Activated B cell treated with CpG ODN at 0.5 μM for 24 hours (primary cell): ENCODE measurements around the gene AGXT. TPM values are rescaled to one million over a fixed set of nuclear protein-coding genes. Genes with fewer than 3 reads are reported as not detected.

Experiments used
- ATAC-seq: fragments of 200-7000 bp; cut with Tn5 transposase; one replicate; pipeline ENCODE4 v1.10.0; 2021; ENCODE audit warnings: low read depth, mild to moderate bottlenecking, moderate library complexity
- CTCF ChIA-PET: fragments of 350-600 bp; sonication (Branson Sonifier 250); formaldehyde crosslinking; loops from one replicate; lab custom pipeline; 2021; ENCODE audit warnings: antibody characterized with exemption; lab: Charles Lee
- POLR2A ChIA-PET: fragments of 350-600 bp; sonication (Branson Sonifier 250); formaldehyde crosslinking; loops from one replicate; lab custom pipeline; 2021; ENCODE audit warnings: antibody characterized with exemption; lab: Charles Lee
- DNase-seq: peaks from one replicate; pipeline ENCODE4 v3.0.0; 2022
- H3K27ac Mint-ChIP-seq: one replicate; pipeline ENCODE4 v1.8.0; 2020; ENCODE audit warnings: mixed read lengths
- H3K27me3 Mint-ChIP-seq: one replicate; pipeline ENCODE4 v1.8.0; 2021; ENCODE audit warnings: mixed read lengths
- H3K36me3 Mint-ChIP-seq: one replicate; pipeline ENCODE4 v1.8.0; 2021; ENCODE audit warnings: low read depth, mixed read lengths
- H3K4me1 Mint-ChIP-seq: one replicate; pipeline ENCODE4 v1.8.0; 2021; ENCODE audit warnings: mixed read lengths
- H3K4me3 Mint-ChIP-seq: one replicate; pipeline ENCODE4 v1.8.0; 2020; ENCODE audit warnings: mild to moderate bottlenecking, mixed read lengths
- H3K9me3 Mint-ChIP-seq: one replicate; pipeline ENCODE4 v1.8.0; 2020; ENCODE audit warnings: mixed read lengths
- intact Hi-C: fragments of 100-400 bp; cut with micrococcal nuclease; formaldehyde crosslinking; loops from one replicate; pipeline ENCODE4 v1.15.1; 2024
- total RNA-seq: library from RNA; stranded (reverse); gene quantifications from 2 replicates; pipeline ENCODE4 v1.2.3, GENCODE V29; 2022
- TF ChIP-seq, protein P1 (sequence below): fragments of 200-600 bp; IDR thresholded peaks from one replicate; pipeline ENCODE4 v1.8.0; 2022; ENCODE audit warnings: antibody characterized with exemption, mild to moderate bottlenecking

AGXT gene
- total RNA-seq, 1 donor from 2014 or later, result not detected

GRCh38 chr2:240821429-240821778 is 47.2 kb upstream of the AGXT start:
- intact Hi-C loops, result no loop called here
- Mint-ChIP-seq H3K9me3 (peaks cover 5% of the 10 kb centered on the region), H3K36me3 (no peaks in the 10 kb centered on the region), H3K4me1 (peaks cover 5% of the 10 kb centered on the region), H3K27me3 (peaks cover 53% of the 10 kb centered on the region), H3K4me3 (peak overlapping the region; percentile 15), H3K27ac (no peak overlapping the region)
- TF ChIP-seq, protein P1, sequence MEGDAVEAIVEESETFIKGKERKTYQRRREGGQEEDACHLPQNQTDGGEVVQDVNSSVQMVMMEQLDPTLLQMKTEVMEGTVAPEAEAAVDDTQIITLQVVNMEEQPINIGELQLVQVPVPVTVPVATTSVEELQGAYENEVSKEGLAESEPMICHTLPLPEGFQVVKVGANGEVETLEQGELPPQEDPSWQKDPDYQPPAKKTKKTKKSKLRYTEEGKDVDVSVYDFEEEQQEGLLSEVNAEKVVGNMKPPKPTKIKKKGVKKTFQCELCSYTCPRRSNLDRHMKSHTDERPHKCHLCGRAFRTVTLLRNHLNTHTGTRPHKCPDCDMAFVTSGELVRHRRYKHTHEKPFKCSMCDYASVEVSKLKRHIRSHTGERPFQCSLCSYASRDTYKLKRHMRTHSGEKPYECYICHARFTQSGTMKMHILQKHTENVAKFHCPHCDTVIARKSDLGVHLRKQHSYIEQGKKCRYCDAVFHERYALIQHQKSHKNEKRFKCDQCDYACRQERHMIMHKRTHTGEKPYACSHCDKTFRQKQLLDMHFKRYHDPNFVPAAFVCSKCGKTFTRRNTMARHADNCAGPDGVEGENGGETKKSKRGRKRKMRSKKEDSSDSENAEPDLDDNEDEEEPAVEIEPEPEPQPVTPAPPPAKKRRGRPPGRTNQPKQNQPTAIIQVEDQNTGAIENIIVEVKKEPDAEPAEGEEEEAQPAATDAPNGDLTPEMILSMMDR, result no peak
- ATAC-seq (no peak), DNase-seq (no peak)
- ChIA-PET POLR2A (no interaction called here), CTCF (no interaction called here)

- CTCF ChIA-PET, result no interaction called here
- H3K36me3 Mint-ChIP-seq, result no peaks in the 10 kb centered on the region
Measured at GRCh38 chr2:240822280-240822847, 46.3 kb upstream of the AGXT start.

GRCh38 chr2:240823449-240824336 is 44.9 kb upstream of the AGXT start:
- ChIA-PET CTCF (no interaction called here), POLR2A (no interaction called here)
- Mint-ChIP-seq H3K4me3 (no peak overlapping the region), H3K4me1 (peaks cover 3% of the 10 kb centered on the region), H3K27ac (no peak overlapping the region), H3K27me3 (peaks cover 58% of the 10 kb centered on the region), H3K9me3 (peaks cover 5% of the 10 kb centered on the region), H3K36me3 (no peaks in the 10 kb centered on the region)
- DNase-seq (no peak), ATAC-seq (no peak)
- TF ChIP-seq, protein P1, result no peak
- intact Hi-C loops, result no loop called here

More at GRCh38 chr2:240822280-240822847, 46.3 kb upstream of the AGXT start:
- peaks cover 5% of the 10 kb centered on the region for H3K9me3 Mint-ChIP-seq
- ATAC-seq, result no peak
- H3K4me3 Mint-ChIP-seq, result no peak overlapping the region
- H3K27ac Mint-ChIP-seq, result no peak overlapping the region
- peaks cover 5% of the 10 kb centered on the region for H3K4me1 Mint-ChIP-seq
- DNase-seq, result no peak
- TF ChIP-seq, protein P1, result no peak
- intact Hi-C loops, result no loop called here
- POLR2A ChIA-PET, result no interaction called here
- peaks cover 59% of the 10 kb centered on the region for H3K27me3 Mint-ChIP-seq

- ChIA-PET CTCF (no interaction called here), POLR2A (no interaction called here)
- Mint-ChIP-seq H3K9me3 (peaks cover 5% of the 10 kb centered on the region), H3K36me3 (no peaks in the 10 kb centered on the region), H3K27ac (no peak overlapping the region), H3K4me1 (peaks cover 3% of the 10 kb centered on the region), H3K27me3 (peaks cover 68% of the 10 kb centered on the region), H3K4me3 (no peak overlapping the region)
- intact Hi-C loops, result no loop called here
- TF ChIP-seq, protein P1, result no peak
- DNase-seq, result no peak
- ATAC-seq, result no peak
Measured at GRCh38 chr2:240825476-240825875, 43.1 kb upstream of the AGXT start.

DNA sequence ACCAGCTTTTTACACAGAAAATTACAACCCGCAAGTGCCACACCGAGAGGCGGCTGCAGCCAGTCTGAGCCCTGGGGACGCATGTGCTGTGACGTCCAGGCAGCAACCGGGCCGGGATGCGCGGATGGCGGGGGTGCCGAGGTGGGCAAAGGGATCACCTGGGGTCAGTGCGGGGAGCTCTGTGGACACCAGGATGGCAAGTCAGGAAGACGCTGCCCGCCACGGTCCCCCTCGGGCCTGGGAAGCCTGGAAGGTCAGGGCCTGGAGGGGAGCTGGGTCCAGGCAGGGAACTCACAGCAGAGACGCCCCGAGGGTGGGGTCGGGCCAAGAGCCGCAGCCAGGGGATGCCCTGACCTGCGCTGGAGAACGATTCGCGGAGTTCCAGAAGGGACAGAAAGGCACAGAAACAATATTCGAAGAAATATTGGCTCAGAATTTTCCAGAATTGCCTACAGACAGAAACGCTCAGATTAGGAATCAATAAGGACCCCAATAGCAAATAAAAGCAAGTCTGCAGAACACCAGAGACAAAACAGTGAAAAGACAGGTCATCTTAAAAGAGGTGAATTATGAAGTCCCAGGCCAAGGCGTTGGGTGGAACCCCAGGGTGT is 36.9 kb upstream of the AGXT start:
- no peaks in the 10 kb centered on the region for H3K9me3 Mint-ChIP-seq
- TF ChIP-seq, protein P1, result no peak
- DNase-seq, result no peak
- intact Hi-C loops, result loop anchor here (1.0 to 5.0 kb wide), 8 partner anchors 245 to 1049 kb away; partner anchors contain the start of genes CAPN10, FARP2, HDLBP and ING5
- no peak overlapping the region for H3K27ac Mint-ChIP-seq
- no peaks in the 10 kb centered on the region for H3K36me3 Mint-ChIP-seq
- peak overlapping the region; percentile 55 for H3K4me3 Mint-ChIP-seq
- ATAC-seq, result no peak
- ChIA-PET CTCF (no interaction called here), POLR2A (no interaction called here)
- H3K27me3 Mint-ChIP-seq, result peaks cover 24% of the 10 kb centered on the region
- peaks cover 5% of the 10 kb centered on the region for H3K4me1 Mint-ChIP-seq
